Erythroblast (primary cell): ENCODE results near the gene GLT8D2.

Experiments
- GATA1 ChIP-seq: IDR thresholded peaks from 2 replicates; pipeline ENCODE4 v1.6.1; 2011; ENCODE audit warnings: low read depth, mild to moderate bottlenecking, control low read depth, low read length, moderate library complexity
- POLR2A ChIP-seq: IDR thresholded peaks from 2 replicates; pipeline ENCODE4 v1.6.1; 2011; ENCODE audit warnings: mild to moderate bottlenecking, low read length

DNA sequence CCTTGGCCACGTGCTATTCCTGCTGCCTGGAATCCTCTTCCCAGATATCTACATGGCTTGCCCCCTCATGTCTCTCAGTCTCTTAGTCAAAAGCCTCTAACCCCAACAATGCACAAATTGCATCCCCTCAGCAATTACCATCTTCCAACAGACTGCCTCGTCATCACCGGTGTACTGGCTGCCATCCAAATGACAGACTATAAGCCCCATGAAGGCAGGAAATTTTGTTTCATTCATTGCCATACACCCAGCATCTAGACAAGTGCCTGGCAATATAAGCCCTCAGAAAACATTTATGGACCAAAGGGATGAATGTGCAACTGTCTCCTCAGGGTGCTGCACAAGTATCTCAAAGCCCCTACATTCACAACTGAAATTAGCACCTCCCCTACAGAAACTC is 5.8 kb downstream of the GLT8D2 start:
- TF ChIP-seq POLR2A, result no peak
- TF ChIP-seq GATA1, result no peak
